Measurements from ENCODE around the gene CADPS.

CADPS gene

GRCh38 chr3:62625268-62625667, 249.9 kb downstream of the CADPS start:
- Histone ChIP-seq H3K27me3 (ENCODE audit: insufficient read depth, low read length) (no peaks in the 10 kb centered on the region), H3F3A (ENCODE audit: insufficient read depth, low read length) (no peaks in the 10 kb centered on the region), H2AFZ (ENCODE audit: low read length) (no peak overlapping the region), H3K36me3 (ENCODE audit: insufficient read depth, low read length) (no peaks in the 10 kb centered on the region), H3K9ac (ENCODE audit: low read length) (no peak overlapping the region), H3K4me3 (ENCODE audit: low read depth, low read length, poor library complexity, severe bottlenecking) (no peak overlapping the region), H3K27ac (ENCODE audit: low read depth, low read length, poor library complexity, severe bottlenecking) (no peak overlapping the region), H3K79me2 (ENCODE audit: insufficient read depth, low read length) (no peaks in the 10 kb centered on the region), H3K4me2 (ENCODE audit: low read length) (no peak overlapping the region), H3K9me2 (ENCODE audit: low read depth, low read length) (no peaks in the 10 kb centered on the region), H3K9me3 (ENCODE audit: low read length) (no peaks in the 10 kb centered on the region), H3K4me1 (ENCODE audit: insufficient read depth, low read length, severe bottlenecking) (no peaks in the 10 kb centered on the region), H4K20me1 (ENCODE audit: insufficient read depth, low read length) (no peaks in the 10 kb centered on the region)
- no peak for TF ChIP-seq CTCF (IDR thresholded peaks at IDR 0.05; ENCODE audit: low read length)
- TF ChIP-seq EZH2 (IDR thresholded peaks at IDR 0.05; ENCODE audit: borderline replicate concordance, low read length), result no peak

- no peaks in the 10 kb centered on the region for H3K27me3 ChIP-seq (ENCODE audit: insufficient read depth, low read length)
- no peaks in the 10 kb centered on the region for H3K9me2 ChIP-seq (ENCODE audit: low read depth, low read length)
- no peaks in the 10 kb centered on the region for H4K20me1 ChIP-seq (ENCODE audit: insufficient read depth, low read length)
- H3F3A ChIP-seq (ENCODE audit: insufficient read depth, low read length), result no peaks in the 10 kb centered on the region
- H3K79me2 ChIP-seq (ENCODE audit: insufficient read depth, low read length), result no peaks in the 10 kb centered on the region
- H3K4me3 ChIP-seq (ENCODE audit: low read depth, low read length, poor library complexity, severe bottlenecking), result no peak overlapping the region
- TF ChIP-seq CTCF (IDR thresholded peaks at IDR 0.05; ENCODE audit: low read length), result no peak
- no peak for TF ChIP-seq EZH2 (IDR thresholded peaks at IDR 0.05; ENCODE audit: borderline replicate concordance, low read length)
- H3K36me3 ChIP-seq (ENCODE audit: insufficient read depth, low read length), result no peaks in the 10 kb centered on the region
- H3K27ac ChIP-seq (ENCODE audit: low read depth, low read length, poor library complexity, severe bottlenecking), result no peak overlapping the region
- H2AFZ ChIP-seq (ENCODE audit: low read length), result no peak overlapping the region
- no peaks in the 10 kb centered on the region for H3K4me1 ChIP-seq (ENCODE audit: insufficient read depth, low read length, severe bottlenecking)
- H3K9ac ChIP-seq (ENCODE audit: low read length), result no peak overlapping the region
- no peaks in the 10 kb centered on the region for H3K9me3 ChIP-seq (ENCODE audit: low read length)
- no peak overlapping the region for H3K4me2 ChIP-seq (ENCODE audit: low read length)
Observed at GRCh38 chr3:62624185-62624584, 251.0 kb downstream of the CADPS start.

- no peak overlapping the region for H2AFZ ChIP-seq (ENCODE audit: low read length)
- no peak overlapping the region for H3K4me2 ChIP-seq (ENCODE audit: low read length)
- H4K20me1 ChIP-seq (ENCODE audit: insufficient read depth, low read length), result no peaks in the 10 kb centered on the region
- no peaks in the 10 kb centered on the region for H3K36me3 ChIP-seq (ENCODE audit: insufficient read depth, low read length)
- no peak overlapping the region for H3K27ac ChIP-seq (ENCODE audit: low read depth, low read length, poor library complexity, severe bottlenecking)
- H3K9me2 ChIP-seq (ENCODE audit: low read depth, low read length), result no peaks in the 10 kb centered on the region
- no peaks in the 10 kb centered on the region for H3K27me3 ChIP-seq (ENCODE audit: insufficient read depth, low read length)
- peak; percentile 71 for TF ChIP-seq CTCF (IDR thresholded peaks at IDR 0.05; ENCODE audit: low read length)
- no peak for TF ChIP-seq EZH2 (IDR thresholded peaks at IDR 0.05; ENCODE audit: borderline replicate concordance, low read length)
- H3K4me3 ChIP-seq (ENCODE audit: low read depth, low read length, poor library complexity, severe bottlenecking), result no peak overlapping the region
- H3K4me1 ChIP-seq (ENCODE audit: insufficient read depth, low read length, severe bottlenecking), result no peaks in the 10 kb centered on the region
- H3F3A ChIP-seq (ENCODE audit: insufficient read depth, low read length), result no peaks in the 10 kb centered on the region
- H3K79me2 ChIP-seq (ENCODE audit: insufficient read depth, low read length), result no peaks in the 10 kb centered on the region
- no peaks in the 10 kb centered on the region for H3K9me3 ChIP-seq (ENCODE audit: low read length)
- H3K9ac ChIP-seq (ENCODE audit: low read length), result no peak overlapping the region
Observed at GRCh38 chr3:62622553-62623174, 252.6 kb downstream of the CADPS start.

Measured in OCI-LY1 (cell line).